Measurements from ENCODE around the gene HHIP.
A peak's percentile ranks its signal among the peaks of the same experiment; 100 is the strongest.

The HHIP gene

GRCh38 chr4:144646523-144647094, 653 bp downstream of the HHIP start:
- Histone ChIP-seq H3K4me1 (ENCODE audit: control insufficient read depth, insufficient read depth, low read length) (peaks cover 33% of the 10 kb centered on the region), H3K9me3 (ENCODE audit: control insufficient read depth, insufficient read depth, low read length) (no peaks in the 10 kb centered on the region), H3K36me3 (ENCODE audit: control insufficient read depth, insufficient read depth, low read length) (no peaks in the 10 kb centered on the region), H3K4me3 (ENCODE audit: low read depth, low read length) (peak overlapping the region; percentile 58), H3K27me3 (ENCODE audit: control insufficient read depth, insufficient read depth, low read length) (peaks cover 59% of the 10 kb centered on the region), H3K9ac (ENCODE audit: low read depth, low read length) (no peak overlapping the region)

GRCh38 chr4:144647095-144647561, 1.2 kb downstream of the HHIP start:
- no peaks in the 10 kb centered on the region for H3K36me3 ChIP-seq (ENCODE audit: control insufficient read depth, insufficient read depth, low read length)
- no peak overlapping the region for H3K9ac ChIP-seq (ENCODE audit: low read depth, low read length)
- H3K27me3 ChIP-seq (ENCODE audit: control insufficient read depth, insufficient read depth, low read length), result peaks cover 59% of the 10 kb centered on the region
- H3K9me3 ChIP-seq (ENCODE audit: control insufficient read depth, insufficient read depth, low read length), result no peaks in the 10 kb centered on the region
- peaks cover 33% of the 10 kb centered on the region for H3K4me1 ChIP-seq (ENCODE audit: control insufficient read depth, insufficient read depth, low read length)
- H3K4me3 ChIP-seq (ENCODE audit: low read depth, low read length), result peak overlapping the region; percentile 58

GRCh38 chr4:144647590-144647989, 1.6 kb downstream of the HHIP start:
- Histone ChIP-seq H3K9me3 (ENCODE audit: control insufficient read depth, insufficient read depth, low read length) (no peaks in the 10 kb centered on the region), H3K9ac (ENCODE audit: low read depth, low read length) (no peak overlapping the region), H3K36me3 (ENCODE audit: control insufficient read depth, insufficient read depth, low read length) (no peaks in the 10 kb centered on the region), H3K4me3 (ENCODE audit: low read depth, low read length) (peak overlapping the region; percentile 58), H3K27me3 (ENCODE audit: control insufficient read depth, insufficient read depth, low read length) (peaks cover 59% of the 10 kb centered on the region), H3K4me1 (ENCODE audit: control insufficient read depth, insufficient read depth, low read length) (peaks cover 33% of the 10 kb centered on the region)

GRCh38 chr4:144648042-144648441, 2.1 kb downstream of the HHIP start:
- Histone ChIP-seq H3K4me1 (ENCODE audit: control insufficient read depth, insufficient read depth, low read length) (peaks cover 33% of the 10 kb centered on the region), H3K36me3 (ENCODE audit: control insufficient read depth, insufficient read depth, low read length) (no peaks in the 10 kb centered on the region), H3K9ac (ENCODE audit: low read depth, low read length) (no peak overlapping the region), H3K27me3 (ENCODE audit: control insufficient read depth, insufficient read depth, low read length) (peaks cover 58% of the 10 kb centered on the region), H3K4me3 (ENCODE audit: low read depth, low read length) (peak overlapping the region; percentile 14), H3K9me3 (ENCODE audit: control insufficient read depth, insufficient read depth, low read length) (no peaks in the 10 kb centered on the region)

GRCh38 chr4:144649646-144650045, 3.7 kb downstream of the HHIP start:
- Histone ChIP-seq H3K4me3 (ENCODE audit: low read depth, low read length) (no peak overlapping the region), H3K27me3 (ENCODE audit: control insufficient read depth, insufficient read depth, low read length) (peaks cover 41% of the 10 kb centered on the region), H3K36me3 (ENCODE audit: control insufficient read depth, insufficient read depth, low read length) (no peaks in the 10 kb centered on the region), H3K9me3 (ENCODE audit: control insufficient read depth, insufficient read depth, low read length) (no peaks in the 10 kb centered on the region), H3K4me1 (ENCODE audit: control insufficient read depth, insufficient read depth, low read length) (peaks cover 33% of the 10 kb centered on the region), H3K9ac (ENCODE audit: low read depth, low read length) (no peak overlapping the region)

- H3K9ac ChIP-seq (ENCODE audit: low read depth, low read length), result no peak overlapping the region
- H3K9me3 ChIP-seq (ENCODE audit: control insufficient read depth, insufficient read depth, low read length), result no peaks in the 10 kb centered on the region
These were observed 4.5 kb downstream of the HHIP start for GRCh38 chr4:144650311-144651005.

GRCh38 chr4:144653781-144654545, 8.0 kb downstream of the HHIP start:
- no peaks in the 10 kb centered on the region for H3K9me3 ChIP-seq (ENCODE audit: control insufficient read depth, insufficient read depth, low read length)
- no peaks in the 10 kb centered on the region for H3K36me3 ChIP-seq (ENCODE audit: control insufficient read depth, insufficient read depth, low read length)
- no peak overlapping the region for H3K4me3 ChIP-seq (ENCODE audit: low read depth, low read length)
- peaks cover 3% of the 10 kb centered on the region for H3K27me3 ChIP-seq (ENCODE audit: control insufficient read depth, insufficient read depth, low read length)
- H3K9ac ChIP-seq (ENCODE audit: low read depth, low read length), result no peak overlapping the region
- peaks cover 10% of the 10 kb centered on the region for H3K4me1 ChIP-seq (ENCODE audit: control insufficient read depth, insufficient read depth, low read length)

More at GRCh38 chr4:144650311-144651005, 4.5 kb downstream of the HHIP start:
- Histone ChIP-seq H3K36me3 (ENCODE audit: control insufficient read depth, insufficient read depth, low read length) (no peaks in the 10 kb centered on the region), H3K4me3 (ENCODE audit: low read depth, low read length) (no peak overlapping the region), H3K27me3 (ENCODE audit: control insufficient read depth, insufficient read depth, low read length) (peaks cover 33% of the 10 kb centered on the region), H3K4me1 (ENCODE audit: control insufficient read depth, insufficient read depth, low read length) (peaks cover 32% of the 10 kb centered on the region)

GRCh38 chr4:144655491-144655890, 9.5 kb downstream of the HHIP start:
- Histone ChIP-seq H3K27me3 (ENCODE audit: control insufficient read depth, insufficient read depth, low read length) (no peaks in the 10 kb centered on the region), H3K4me1 (ENCODE audit: control insufficient read depth, insufficient read depth, low read length) (no peaks in the 10 kb centered on the region), H3K4me3 (ENCODE audit: low read depth, low read length) (no peak overlapping the region), H3K36me3 (ENCODE audit: control insufficient read depth, insufficient read depth, low read length) (no peaks in the 10 kb centered on the region), H3K9me3 (ENCODE audit: control insufficient read depth, insufficient read depth, low read length) (no peaks in the 10 kb centered on the region), H3K9ac (ENCODE audit: low read depth, low read length) (no peak overlapping the region)

- no peaks in the 10 kb centered on the region for H3K9me3 ChIP-seq (ENCODE audit: control insufficient read depth, insufficient read depth, low read length)
- H3K4me1 ChIP-seq (ENCODE audit: control insufficient read depth, insufficient read depth, low read length), result no peaks in the 10 kb centered on the region
- H3K27me3 ChIP-seq (ENCODE audit: control insufficient read depth, insufficient read depth, low read length), result no peaks in the 10 kb centered on the region
- H3K9ac ChIP-seq (ENCODE audit: low read depth, low read length), result no peak overlapping the region
- no peak overlapping the region for H3K4me3 ChIP-seq (ENCODE audit: low read depth, low read length)
- no peaks in the 10 kb centered on the region for H3K36me3 ChIP-seq (ENCODE audit: control insufficient read depth, insufficient read depth, low read length)
These were observed 10.9 kb downstream of the HHIP start for GRCh38 chr4:144656850-144657249.

GRCh38 chr4:144658015-144658567, 12.1 kb downstream of the HHIP start:
- Histone ChIP-seq H3K4me1 (ENCODE audit: control insufficient read depth, insufficient read depth, low read length) (no peaks in the 10 kb centered on the region), H3K9ac (ENCODE audit: low read depth, low read length) (no peak overlapping the region), H3K4me3 (ENCODE audit: low read depth, low read length) (no peak overlapping the region), H3K9me3 (ENCODE audit: control insufficient read depth, insufficient read depth, low read length) (no peaks in the 10 kb centered on the region), H3K27me3 (ENCODE audit: control insufficient read depth, insufficient read depth, low read length) (no peaks in the 10 kb centered on the region), H3K36me3 (ENCODE audit: control insufficient read depth, insufficient read depth, low read length) (no peaks in the 10 kb centered on the region)

- Histone ChIP-seq H3K4me1 (ENCODE audit: control insufficient read depth, insufficient read depth, low read length) (no peaks in the 10 kb centered on the region), H3K27me3 (ENCODE audit: control insufficient read depth, insufficient read depth, low read length) (no peaks in the 10 kb centered on the region), H3K9me3 (ENCODE audit: control insufficient read depth, insufficient read depth, low read length) (no peaks in the 10 kb centered on the region), H3K9ac (ENCODE audit: low read depth, low read length) (no peak overlapping the region), H3K4me3 (ENCODE audit: low read depth, low read length) (no peak overlapping the region), H3K36me3 (ENCODE audit: control insufficient read depth, insufficient read depth, low read length) (no peaks in the 10 kb centered on the region)
These were observed 12.9 kb downstream of the HHIP start for GRCh38 chr4:144658903-144659302.
